D341Med (cell line): ENCODE results near the gene KAT6B.
"Not testable (repeated sequence)": the region's sequence is repeated elsewhere in the genome, so short reads cannot be mapped to it uniquely, and the experiment has no call there.

Experiments used
- DNase-seq: peaks from one replicate; pipeline ENCODE4 v3.0.0; 2012; ENCODE audit warnings: low spot score

The KAT6B gene

GRCh38 chr10:75037171-75038153, 211.1 kb downstream of the KAT6B start:
- DNase-seq: no peak

GRCh38 chr10:75038335-75038734, 211.9 kb downstream of the KAT6B start:
- no peak for DNase-seq

DNA sequence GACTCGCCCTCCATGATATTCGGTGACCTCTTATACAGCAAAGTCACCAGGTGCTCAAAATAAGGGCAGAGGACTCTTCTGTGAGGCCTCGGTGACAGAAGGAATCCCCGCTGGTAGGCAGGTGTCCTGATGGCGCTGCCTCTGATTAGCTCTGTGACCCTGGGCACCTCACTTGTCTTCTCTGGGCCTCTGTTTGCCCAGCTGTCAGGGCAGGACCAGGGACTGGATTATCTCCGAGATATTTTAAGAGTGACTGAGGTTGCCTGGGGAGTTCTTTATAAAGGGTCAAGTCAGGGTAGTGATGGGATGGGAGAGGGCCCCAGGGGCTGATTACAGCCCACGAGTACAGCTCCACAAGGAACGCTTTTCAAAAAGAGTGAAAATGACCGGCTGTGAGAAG, 214.2 kb downstream of the KAT6B start:
- no peak for DNase-seq

DNA sequence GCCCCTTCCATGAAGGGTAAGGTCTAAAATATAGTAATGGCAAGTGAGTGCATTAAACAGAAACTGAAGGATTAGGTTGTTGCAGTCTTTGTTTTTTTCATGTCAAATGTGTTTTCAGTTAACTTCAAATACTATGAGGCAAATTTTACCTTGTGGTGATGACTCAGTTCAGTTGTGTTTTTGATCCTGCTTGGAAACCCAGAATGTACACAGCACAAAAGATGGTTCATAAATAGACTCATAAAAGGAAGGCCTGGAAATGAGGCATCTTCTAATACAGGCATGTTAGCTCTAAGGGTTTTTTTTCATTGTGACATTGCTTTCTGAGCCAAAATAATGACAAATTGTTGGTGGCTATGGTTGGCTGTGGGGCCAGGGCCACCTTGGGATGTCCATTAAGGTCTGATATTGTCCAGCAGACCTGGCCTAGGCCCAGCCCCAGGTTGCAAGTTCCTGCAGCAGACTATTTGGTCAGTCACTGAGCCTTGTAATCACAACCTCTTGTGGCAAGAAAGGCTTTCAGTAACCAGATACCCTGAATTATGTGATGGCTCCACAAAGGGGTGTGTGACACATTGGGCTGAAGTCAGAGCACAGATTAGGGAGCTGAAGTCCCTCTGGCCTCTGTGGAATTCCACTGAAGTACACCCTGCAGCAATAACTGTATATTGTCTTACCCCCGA, 216.0 kb downstream of the KAT6B start:
- DNase-seq: no peak

DNA sequence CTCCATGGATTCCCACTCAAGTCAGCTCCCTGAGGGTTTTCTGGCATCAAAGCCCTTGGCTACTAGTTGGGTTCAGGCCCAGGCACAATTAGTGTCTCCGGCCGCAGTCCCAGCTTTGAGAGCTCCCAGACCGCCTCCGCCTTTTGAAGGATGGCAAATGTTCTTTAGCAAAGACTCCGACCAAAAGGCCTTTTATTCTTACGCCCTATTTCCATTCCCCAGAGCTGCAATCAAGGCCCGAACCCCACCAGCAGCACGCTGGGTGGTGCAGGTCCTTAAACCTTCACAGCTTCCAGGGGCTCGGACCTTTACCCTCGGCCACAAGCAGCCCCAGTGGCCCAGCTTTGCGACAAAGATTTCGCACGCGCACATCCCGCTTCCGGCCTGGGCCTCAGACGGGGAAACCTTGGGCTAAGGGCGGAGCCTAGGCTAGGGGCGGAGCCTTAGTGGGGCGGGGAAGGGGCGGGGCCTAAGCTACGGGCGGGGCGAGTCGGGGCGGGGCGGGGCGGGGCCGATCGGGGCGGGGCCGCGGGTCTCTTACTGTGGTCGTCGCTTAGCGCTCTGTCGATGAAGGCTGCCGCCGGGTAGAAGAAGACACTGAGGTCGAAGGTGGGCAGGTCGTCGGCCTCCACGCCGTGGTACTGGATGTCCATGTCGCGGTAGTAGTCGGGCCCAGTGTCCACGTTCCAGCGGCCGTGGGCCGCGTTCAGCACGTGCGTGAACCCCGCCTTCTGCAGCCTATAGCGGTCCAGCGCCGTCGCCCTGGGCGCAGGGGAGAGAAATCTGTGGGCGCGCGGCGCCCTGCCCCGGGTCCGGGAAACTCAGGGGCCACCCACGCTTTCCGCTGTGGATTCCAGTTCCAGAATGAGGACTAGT, 217.1 kb downstream of the KAT6B start:
- DNase-seq: no peak

GRCh38 chr10:75048669-75049098, 222.3 kb downstream of the KAT6B start:
- DNase-seq: no peak

GRCh38 chr10:75049316-75050148, 223.1 kb downstream of the KAT6B start:
- no peak for DNase-seq

- no peak for DNase-seq
Observed at GRCh38 chr10:75050149-75050919, 223.9 kb downstream of the KAT6B start.

- no peak for DNase-seq
Observed at GRCh38 chr10:75051308-75051707, 224.9 kb downstream of the KAT6B start.

DNA sequence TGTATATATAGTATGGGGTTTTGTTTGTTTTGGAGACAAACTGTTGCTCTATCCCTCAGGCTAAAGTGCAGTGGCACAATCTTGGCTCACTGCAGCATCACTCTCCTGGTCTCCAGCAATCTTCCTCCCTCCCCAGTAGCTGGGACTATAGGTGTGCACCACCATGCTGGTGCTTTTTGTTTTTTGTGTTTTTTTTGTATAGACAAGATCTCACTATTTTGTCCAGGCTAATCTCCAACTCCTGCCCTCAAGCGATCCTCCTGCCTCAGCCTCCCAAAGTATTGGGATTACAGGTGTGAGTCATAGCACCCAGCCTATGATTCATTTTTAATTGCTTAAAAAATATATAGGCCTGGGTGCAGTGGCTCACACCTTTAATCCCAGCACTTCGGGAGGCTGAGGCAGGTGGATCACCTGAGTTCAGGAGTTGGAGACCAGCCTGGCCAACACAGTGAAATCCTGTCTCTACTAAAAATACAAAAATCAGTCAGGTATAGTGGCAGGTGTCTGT, 229.6 kb downstream of the KAT6B start:
- DNase-seq: not testable (repeated sequence)

DNA sequence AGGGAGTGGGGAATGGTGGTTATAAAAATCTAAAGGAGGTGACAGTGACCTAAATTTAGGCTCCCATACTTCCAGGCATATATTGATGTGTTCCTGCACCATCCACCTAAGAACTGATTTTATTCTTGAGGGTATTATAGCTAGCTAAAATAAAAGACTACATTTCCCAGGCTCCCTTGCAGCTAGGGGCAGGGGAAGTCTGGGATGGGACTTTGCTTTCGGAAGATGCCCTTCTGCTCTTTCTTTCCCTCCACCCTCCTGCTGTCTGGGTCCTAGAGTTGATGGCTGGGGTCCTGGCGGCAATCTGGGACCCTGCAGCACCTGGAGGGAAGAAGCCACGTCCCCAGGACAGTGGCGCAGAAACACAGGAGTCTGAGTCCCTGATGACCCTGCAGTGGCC, 231.3 kb downstream of the KAT6B start:
- no peak for DNase-seq

DNA sequence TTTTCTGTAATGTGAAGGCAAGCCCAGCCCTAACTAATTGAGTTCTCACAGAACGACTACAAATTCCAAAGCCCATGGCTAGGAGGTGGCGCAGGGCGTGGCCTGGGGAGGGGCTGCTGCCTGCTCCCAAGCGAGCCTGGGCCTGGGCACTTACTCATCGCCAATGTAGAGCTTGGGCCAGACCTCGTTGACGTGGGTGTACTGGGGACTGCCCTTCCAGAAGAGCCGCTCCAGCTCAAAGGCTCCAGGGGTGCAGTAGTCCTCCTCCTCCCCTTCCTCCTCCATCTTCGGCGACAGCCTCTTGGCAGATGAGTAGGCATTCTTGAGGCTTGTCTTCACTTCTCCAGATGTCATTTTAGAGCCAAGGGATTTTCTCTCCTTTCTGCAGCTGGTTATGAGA, 231.8 kb downstream of the KAT6B start:
- DNase-seq: no peak

DNA sequence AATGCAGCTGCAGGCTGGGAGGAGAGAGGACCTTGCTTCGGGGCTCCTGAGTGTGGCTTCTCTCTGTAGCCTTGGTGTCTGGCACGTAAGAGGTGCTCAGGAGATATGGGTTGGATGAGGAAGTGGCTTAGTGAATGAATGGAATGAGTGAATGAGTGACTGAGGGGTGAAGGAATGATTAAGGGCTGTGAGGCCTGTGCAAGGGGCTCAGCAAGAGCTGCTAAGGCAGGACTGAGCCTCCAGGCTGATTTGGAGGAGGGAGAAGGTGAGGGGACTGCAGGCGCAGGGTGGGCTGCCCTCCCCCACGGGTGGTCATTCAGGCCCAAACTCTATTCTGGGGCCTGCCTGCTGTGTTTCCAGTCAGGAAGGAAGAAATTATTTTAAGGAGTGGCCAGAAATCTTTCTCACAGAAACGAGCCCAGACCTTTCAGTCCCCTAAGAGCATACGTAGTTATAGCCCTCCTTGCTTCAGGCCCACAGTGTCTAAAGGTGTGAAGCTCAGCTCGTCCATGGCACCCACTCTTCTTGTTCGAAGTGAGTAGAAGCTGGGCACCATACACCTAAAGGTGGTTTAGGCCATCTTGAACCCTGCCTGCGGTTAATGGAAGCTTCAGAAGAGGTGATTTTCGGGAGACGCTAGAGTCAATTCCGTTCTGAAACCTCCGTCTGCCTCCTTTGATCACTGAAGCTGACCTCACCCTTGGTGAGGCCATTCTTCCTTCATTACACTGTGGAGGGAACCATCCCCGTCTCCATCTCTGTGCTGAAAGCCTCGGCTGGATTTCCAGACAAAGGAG, 235.5 kb downstream of the KAT6B start:
- DNase-seq: no peak

DNA sequence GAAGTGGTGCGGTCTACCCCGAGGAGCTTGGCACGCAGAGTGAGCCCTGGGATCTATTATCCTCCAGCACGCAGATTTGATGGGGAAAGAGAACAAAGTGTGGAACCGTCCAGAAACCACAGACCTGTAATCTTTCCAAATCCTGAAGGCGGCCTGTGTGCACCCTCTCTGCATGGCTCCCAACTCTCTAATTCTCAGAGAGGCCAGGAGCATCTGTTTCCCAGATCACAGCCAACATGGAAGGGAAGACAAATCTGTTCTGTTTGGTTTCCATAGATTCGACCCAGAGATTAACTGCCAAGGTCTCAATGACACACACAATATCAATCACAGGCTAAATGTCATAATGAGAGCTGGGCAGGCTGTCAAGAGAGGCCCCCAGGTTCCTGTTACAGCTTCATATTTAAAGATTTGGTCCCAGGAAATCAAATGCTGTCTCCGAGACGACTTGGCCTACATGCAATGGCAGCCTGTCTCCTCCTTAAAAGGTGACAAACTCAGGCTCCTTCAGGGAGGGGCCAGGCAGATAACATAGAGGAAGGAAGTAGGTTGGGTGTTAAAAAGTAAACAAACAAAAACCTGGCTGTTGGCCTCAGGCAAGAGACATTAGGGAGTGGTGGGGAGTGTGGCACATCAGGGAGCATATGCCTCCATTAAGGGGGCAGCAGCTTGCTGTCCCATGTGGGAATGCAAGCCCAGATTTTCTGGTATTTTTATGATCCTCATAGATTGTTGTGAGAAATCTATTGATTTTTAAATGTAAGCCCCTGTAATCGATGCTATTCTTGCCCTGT, 236.3 kb downstream of the KAT6B start:
- no peak for DNase-seq

DNA sequence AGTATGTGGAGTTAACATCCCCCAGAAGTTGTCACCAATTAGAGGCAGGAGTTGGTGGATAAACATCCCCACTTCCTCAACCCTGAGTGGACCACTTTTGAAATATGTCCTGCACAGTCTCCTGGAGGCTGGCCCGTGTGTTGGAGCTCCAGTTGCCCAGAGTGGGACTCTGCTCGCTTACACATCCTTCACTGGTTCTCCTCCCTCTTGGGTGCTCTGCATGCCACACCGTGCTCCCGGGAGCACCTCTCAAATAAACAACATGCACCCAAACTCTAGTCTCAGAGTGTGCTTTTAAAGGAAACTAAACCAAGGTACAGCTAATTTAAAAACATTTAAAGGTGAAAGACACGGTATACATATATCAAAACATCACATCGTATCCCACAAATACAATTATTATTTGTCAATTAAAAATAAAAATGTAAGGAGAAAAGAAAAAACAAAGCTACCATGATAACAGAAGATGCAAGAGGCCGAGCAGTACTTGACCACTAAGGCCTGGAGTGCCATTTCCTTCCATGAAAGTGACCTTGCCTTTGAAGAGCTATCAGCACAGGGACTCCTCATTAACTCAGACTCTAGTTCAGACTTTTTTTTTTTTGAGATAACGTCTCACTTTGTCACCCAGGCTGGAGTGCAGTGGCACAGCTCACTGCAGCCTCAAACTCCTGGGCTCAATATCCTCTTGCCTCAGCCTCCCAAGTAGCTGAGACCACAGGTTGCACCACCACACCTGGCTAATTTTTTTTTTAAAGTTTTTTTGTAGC, 237.2 kb downstream of the KAT6B start:
- no peak for DNase-seq

GRCh38 chr10:75065076-75065475, 238.7 kb downstream of the KAT6B start:
- no peak for DNase-seq

GRCh38 chr10:75066271-75066670, 239.9 kb downstream of the KAT6B start:
- DNase-seq: no peak

DNA sequence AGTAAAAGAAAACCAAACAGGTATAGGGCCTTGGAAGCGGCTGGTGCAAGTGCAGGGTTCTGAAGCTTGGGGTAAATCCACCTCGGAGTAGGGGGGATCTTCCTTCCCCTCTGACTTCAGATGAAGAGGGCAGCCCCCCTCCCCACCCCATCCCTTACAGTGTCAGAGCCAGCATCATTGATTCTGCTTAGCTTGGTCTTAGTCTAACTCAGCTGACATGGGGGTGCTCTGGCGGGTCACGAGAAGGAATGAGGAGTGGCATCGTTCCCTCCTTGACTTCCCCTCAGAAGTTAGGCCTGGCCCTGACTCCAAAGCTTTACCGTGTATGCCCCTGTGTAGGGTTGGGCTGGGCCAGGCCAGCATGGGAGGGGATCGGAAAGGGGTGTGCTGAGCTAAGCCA, 240.9 kb downstream of the KAT6B start:
- DNase-seq: no peak
